Measurements from ENCODE around the gene LDLRAD4.

Gene LDLRAD4

GRCh38 chr18:13289481-13290205 lies 71.1 kb downstream of the LDLRAD4 start:
- TF ChIP-seq CTCF (IDR thresholded peaks at IDR 0.05; ENCODE audit: extremely low read depth, missing control alignments): no peak
- DNase-seq (ENCODE audit: low spot score): no peak

- no peak for DNase-seq (ENCODE audit: low spot score)
- no peak for TF ChIP-seq CTCF (IDR thresholded peaks at IDR 0.05; ENCODE audit: extremely low read depth, missing control alignments)
Observed at GRCh38 chr18:13290856-13291271, 72.3 kb downstream of the LDLRAD4 start.

GRCh38 chr18:13291299-13291698 lies 72.7 kb downstream of the LDLRAD4 start:
- TF ChIP-seq CTCF (IDR thresholded peaks at IDR 0.05; ENCODE audit: extremely low read depth, missing control alignments): no peak
- DNase-seq (ENCODE audit: low spot score): no peak

DNA sequence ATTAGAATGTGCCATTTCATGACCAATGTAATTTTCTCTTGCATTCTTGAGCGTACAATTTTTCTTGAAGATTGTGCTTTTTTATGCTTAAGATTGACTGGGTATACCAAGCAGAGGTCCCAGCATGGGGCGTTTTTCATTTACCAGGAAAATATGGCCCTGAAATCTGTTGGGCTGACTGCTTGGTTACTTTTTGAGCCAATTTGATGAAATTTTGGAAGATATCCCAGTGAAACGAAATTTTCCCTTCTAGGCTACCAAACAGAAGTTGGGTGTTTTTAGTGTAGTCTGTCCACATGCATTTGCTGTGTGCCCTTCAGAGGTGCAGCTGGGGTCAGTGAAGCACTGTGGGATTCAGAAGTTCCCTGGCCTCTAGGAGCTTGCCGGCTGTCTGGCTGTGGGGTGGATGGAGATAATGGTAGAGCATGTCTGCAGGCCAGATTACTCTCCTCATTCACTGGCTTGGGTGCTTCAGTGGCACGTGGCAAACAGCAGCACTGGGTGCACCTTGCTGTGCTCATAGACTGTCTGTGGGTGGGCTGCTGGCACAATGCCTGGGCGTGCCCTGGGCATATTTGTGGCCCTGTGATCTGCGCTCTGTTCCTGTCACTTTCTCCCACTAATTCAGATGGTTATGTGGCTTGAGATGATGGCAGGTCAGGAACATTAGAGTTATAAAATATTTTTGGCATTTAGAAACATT lies 73.3 kb downstream of the LDLRAD4 start:
- no peak for DNase-seq (ENCODE audit: low spot score)
- TF ChIP-seq CTCF (IDR thresholded peaks at IDR 0.05; ENCODE audit: extremely low read depth, missing control alignments): no peak

DNA sequence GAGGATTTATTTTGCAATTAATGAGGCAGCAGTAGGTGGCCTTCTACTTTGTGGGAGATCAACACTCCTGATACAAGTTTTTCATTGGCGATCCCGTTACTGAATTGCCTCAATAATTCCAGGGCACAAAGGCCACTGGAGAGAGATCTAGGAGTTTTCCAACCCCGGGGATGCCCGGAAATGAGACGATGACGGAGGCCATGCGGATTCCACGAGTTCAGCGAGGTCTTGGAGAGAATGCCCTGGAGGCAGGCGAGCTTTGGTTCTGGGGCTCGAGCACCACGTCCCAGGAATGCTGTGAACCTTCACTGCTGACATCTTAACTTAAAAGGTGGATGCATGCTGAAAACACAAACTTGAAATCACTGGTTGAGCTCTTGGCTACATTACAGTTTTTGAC lies 74.2 kb downstream of the LDLRAD4 start:
- no peak for DNase-seq (ENCODE audit: low spot score)
- TF ChIP-seq CTCF (IDR thresholded peaks at IDR 0.05; ENCODE audit: extremely low read depth, missing control alignments): no peak

- no peak for DNase-seq (ENCODE audit: low spot score)
- TF ChIP-seq CTCF (IDR thresholded peaks at IDR 0.05; ENCODE audit: extremely low read depth, missing control alignments): no peak
Observed at GRCh38 chr18:13294309-13294708, 75.7 kb downstream of the LDLRAD4 start.

DNA sequence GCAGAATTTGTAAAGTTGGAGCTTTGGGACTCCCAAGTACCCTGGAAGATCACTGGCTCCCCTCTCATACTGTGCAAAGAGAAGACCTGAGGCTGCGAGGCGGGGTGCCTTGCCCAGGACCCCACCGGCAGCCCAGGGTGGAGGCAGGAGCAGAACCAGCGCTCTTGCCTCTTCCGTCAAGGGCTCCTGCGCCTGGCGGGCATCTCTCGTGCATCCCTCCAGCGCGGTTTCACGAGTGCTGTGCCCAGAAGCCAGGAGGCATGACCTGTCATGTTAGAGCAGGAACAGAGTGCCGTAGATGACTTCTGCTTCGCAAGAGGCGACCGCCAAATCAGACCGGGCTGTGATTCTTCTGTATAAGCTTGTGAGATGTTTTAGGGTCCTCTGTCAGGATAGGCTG lies 77.3 kb downstream of the LDLRAD4 start:
- TF ChIP-seq CTCF (IDR thresholded peaks at IDR 0.05; ENCODE audit: extremely low read depth, missing control alignments): no peak
- DNase-seq (ENCODE audit: low spot score): no peak

All from GM20000 (cell line).